ENCODE measurements around the gene PRMT1.
A peak's percentile ranks its signal among the peaks of the same experiment; 100 is the strongest.
"Not testable (repeated sequence)": the region's sequence is repeated elsewhere in the genome, so short reads cannot be mapped to it uniquely, and the experiment has no call there.

Gene PRMT1

DNA sequence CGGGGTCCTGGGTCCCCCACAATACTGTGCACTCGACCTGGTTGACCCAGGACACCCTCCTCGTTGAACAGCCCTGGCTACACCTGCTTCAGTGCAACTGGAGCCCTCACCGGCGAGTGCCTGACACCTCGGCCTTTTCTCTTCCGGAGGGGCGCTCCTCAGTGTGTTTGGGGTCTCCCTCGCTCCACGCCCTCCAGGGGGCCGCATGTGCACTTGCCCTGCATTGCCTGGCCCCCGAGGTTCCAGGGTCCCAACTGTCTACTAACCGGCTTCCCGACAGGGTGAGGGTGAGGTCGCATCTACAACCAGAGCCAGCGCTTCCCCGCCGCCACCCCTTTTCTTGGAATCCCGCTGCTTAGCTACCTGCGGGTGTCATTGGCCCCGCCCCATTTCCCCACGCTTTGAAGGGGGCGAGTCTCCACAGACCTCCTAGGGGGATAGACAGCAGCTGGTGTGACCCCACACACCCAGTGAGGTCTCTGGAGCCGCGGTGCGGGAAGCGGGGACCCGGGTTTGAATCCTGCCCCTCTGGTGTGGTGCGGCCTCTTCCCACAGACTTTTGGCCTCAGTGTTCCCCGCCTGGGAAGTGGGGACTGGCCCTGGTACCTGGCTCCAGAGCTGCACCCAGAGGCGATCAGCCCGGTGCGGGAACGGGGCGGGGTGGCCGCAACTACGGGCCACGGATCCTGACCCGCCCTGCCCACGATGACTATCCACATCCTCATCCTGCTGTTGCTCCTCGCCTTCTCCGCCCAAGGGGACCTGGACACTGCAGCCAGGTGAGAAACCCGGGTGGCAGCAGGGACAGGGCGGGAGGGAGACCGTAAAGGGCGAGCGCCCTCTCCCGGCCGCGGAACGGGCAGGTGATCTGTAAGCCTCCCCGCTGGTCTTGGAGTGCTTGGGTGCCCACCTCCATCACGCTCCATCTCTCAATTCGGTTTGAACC, 12.3 kb downstream of the PRMT1 start, which contains the start of gene ADM5:
Gene ADM5, plus strand, starts transcription at position 462 of the 946 bp plus-strand sequence. Its CDS starts 244 bp downstream, at position 706.
- DNase-seq: peak in 1 of 4 experiments; percentile 22

DNA sequence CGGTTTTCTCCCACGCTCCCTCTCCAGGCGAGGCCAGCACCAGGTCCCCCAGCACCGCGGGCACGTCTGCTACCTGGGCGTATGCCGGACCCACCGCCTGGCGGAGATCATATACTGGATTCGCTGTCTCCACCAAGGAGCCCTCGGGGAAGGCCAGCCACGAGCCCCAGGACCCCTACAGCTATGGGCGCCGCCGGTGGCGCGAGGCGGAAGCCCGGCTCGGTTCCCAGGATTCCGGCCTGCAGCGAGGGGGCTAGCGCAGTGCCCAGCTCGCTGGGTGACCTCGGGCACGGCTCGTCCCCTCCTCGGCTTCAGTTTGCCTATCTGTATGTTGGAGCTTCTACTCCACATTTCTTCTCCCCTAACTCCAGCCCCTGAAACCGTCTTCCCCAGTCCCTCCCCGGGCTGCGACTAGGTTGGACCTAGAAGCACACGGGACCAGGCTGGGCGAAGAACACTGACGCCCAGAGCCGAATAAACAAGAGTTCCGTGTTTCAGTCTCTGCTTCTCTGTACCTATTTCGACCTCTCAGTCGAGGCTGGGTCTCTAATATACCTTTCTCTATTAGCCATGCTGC, 13.1 kb downstream of the PRMT1 start:
- DNase-seq: no peak

DNA sequence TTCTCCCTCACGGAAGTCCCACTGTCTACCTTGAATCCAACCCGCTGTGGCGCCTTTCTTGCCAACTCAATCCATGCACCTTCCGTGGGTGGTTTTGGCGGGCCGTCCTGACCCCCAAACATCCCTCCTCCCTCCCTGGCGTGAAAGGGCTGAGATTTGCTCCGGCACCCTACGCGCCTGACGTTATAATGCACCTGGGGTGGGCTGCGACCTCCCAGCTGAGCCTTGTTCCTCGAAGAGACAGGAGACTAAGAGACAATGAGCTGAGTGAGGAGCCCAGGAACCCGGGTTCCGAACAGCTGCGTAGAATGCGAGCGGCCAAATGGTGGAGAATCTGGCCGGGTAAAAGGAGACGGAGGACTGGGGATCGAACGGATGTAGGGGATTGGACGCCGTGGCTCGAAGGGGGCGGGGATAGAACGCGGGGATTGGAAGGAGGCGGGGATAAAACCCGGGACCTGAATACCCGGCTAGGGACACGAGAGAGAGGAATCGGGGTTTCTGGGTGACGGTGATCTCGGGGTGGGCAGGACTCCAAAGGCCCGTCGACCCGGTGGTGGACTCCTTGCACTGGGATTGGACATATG, 13.7 kb downstream of the PRMT1 start, which contains the start of gene CPT1C:
Gene CPT1C, plus strand, starts transcription at position 461 of the 587 bp plus-strand sequence. CDS start 1,137 bp downstream, outside the sequence.
- DNase-seq: peak in 1 of 4 experiments; percentile 27

DNA sequence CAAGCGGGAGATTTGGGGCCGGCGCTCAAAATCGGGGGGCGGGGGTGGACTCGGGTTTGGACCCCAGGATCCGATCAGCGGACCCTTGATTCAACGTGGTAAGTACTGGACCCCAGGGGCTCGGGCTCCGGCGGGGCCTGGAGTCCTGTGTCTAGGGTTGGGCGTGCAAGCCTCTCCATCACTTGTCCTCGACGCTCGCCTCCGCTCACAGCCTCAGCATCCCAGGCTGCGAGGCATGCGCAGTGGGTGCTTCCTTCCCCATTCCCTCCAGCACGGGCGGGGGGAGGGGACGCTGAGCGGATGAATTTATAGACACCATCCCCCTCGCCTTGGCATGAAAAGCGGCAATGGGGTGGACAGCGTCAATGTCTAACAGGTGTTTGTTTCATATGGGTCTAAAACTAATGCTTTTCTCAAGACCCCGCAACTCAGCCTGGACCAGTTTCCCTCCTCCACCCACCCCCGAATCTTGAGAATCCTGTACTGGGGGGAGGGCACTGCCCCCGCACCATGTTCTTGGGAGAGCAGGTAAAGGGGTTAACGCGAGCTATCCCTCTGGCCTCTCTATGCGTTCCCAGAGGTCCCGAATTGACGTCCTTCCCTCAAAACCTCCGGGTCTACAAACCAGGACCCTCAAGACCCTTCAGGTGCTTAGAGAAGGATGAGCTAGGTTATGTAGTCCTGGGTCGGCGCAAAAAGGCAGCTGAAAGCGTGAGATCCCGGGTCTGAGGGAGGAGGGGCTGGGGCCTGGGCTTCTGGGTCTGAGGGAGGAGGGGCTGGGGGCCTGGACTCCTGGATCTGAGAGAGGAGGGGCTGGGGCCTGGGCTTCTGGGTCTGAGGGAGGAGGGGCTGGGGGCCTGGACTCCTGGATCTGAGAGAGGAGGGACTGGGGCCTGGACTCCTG, 14.4 kb downstream of the PRMT1 start:
- DNase-seq: no peak

DNA sequence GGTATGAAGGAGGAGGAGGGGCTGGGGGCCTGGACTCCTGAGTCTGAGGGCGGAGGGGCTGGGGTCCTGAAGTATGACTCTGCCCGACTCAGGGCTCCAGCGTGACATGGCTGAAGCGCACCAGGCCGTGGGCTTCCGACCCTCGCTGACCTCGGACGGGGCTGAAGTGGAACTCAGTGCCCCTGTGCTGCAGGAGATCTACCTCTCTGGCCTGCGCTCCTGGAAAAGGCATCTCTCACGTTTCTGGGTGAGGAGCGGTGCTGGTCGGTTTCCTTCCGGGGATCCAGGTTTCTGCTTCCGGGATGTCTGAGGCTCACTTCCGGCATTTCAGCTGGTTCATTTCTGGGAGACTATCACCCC, 15.1 kb downstream of the PRMT1 start:
- DNase-seq: no peak

DNA sequence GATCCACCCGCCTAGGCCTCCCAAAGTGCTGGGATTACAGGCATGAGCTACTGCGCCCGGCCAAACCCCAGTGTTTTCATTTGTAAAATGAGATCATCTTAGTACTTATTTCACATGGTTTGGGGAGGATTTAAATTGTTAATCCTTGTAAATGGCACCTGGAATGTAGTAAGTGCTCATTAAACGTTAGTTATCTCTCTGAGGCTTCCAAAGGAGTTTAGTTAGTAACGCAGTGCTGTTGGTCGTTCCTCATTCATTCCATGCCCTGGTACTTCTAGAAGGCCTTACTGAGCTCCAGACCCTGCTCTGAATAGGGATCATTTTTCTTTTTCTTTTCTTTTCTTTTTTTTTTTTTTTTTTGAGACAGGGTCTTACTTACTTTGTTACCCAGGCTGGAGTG, 19.0 kb downstream of the PRMT1 start:
- no peak for DNase-seq

DNA sequence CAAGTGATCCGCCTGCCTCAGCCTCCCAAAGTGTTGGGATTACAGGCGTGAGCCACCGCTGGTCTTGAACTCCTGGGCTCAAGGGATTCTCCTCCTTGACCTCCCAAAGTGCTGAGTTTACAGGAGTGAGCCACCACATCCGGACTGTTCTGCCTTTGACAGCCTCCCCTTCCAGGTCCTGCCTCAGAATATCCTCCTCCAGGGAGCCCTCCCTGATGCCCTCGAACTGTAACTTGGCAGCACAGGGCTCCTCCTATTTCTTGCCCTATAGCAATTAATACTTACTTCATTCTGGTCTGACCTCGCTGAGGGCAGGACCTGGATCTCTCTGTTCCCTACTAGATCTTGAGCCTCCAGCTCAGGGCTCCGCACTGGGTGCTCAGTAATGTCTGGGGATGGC, 19.8 kb downstream of the PRMT1 start:
- no peak for DNase-seq

DNA sequence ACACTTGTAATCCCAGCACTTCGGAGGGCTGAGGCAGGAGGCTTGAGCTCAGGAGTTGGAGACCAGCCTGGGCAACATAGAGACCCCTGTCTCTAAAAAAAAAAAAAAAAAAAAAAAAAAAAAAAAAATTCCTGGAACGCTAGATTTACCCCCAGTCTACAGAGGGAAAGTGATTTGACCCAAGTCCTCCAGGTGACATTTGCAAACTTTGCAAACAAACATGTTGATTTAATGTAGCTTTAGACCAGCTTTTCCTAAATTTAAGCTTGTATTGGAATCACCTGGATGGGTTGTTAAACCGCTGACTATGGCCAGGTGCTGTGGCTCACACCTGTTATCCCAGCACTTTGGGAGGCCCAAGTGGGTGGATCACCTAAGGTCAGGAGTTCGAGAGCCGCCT, 22.3 kb downstream of the PRMT1 start:
- DNase-seq: no peak

DNA sequence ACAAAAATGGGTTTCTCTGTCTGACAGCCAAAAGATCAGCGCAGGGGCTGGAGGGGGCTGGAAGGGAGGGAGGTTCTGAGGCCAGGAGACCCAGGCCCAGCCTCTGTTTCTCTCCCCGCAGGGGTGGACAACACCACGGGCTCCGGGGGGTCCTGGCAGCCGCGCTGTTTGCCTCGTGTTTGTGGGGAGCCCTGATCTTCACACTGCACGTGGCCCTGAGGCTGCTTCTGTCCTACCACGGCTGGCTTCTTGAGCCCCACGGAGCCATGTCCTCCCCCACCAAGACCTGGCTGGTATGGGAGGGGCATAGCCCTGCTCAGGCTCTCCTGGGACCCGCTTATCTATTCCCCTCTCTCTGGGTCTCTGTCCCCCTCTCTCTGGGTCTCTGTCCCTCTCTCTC, 23.5 kb downstream of the PRMT1 start:
- DNase-seq: no peak

DNA sequence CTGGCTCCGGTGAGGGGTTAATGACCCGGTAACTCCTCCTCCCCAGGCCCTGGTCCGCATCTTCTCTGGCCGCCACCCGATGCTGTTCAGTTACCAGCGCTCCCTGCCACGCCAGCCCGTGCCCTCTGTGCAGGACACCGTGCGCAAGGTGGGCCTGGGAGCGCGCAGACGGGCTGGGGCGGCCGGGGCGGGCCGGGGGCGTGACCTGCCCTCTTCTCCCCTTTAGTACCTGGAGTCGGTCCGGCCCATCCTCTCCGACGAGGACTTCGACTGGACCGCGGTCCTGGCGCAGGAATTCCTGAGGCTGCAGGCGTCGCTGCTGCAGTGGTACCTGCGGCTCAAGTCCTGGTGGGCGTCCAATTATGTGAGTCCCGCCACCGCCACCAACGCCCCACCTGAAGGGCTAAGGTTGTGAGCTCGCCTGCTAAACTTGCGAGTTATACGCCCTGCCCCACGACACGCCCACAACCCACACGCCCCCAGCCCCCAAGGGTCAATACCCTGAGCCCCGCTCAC, 24.3 kb downstream of the PRMT1 start:
- no peak for DNase-seq

DNA sequence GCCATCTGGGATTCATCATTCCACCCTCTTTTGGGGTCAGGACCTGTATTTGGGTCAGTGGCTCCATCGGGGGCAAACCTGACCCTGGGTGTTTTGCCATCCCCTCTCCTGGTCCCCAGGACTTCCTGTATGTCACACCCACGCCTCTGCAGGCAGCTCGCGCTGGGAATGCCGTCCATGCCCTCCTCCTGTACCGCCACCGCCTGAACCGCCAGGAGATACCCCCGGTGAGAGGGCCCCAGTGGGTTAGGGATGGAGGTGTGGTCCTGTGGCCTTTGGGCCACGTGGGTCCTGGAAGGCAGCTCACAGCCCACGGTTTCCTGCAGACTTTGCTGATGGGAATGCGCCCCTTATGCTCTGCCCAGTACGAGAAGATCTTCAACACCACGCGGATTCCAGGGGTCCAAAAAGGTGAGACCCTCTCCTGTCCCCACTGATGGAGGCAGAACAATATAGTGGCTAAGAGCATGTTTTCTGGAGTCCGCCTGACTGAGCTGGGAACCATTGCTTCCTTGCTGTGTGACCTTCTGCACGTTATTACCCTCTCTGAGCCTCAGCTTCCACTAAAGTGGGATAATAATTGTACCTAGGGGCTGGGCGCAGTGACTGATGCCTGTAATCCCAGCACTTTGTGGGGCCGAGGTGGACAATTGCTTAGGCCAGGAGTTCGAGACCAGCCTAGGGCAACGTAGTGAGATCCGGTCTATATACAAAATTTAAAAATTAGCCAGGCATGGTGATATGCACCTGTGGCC, 28.0 kb downstream of the PRMT1 start:
- DNase-seq: no peak

DNA sequence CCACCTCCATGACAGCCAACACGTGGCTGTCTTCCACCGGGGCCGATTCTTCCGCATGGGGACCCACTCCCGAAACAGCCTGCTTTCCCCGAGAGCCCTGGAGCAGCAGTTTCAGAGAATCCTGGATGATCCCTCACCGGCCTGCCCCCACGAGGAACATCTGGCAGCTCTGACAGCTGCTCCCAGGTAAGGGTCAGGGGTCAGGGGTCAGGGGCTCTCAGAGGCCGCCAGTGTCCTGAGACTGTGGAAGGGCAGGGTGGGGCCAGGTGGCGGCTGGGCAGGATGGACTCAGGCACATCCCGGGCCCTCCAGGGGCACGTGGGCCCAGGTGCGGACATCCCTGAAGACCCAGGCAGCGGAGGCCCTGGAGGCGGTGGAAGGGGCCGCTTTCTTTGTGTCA, 28.8 kb downstream of the PRMT1 start:
- no peak for DNase-seq

DNA sequence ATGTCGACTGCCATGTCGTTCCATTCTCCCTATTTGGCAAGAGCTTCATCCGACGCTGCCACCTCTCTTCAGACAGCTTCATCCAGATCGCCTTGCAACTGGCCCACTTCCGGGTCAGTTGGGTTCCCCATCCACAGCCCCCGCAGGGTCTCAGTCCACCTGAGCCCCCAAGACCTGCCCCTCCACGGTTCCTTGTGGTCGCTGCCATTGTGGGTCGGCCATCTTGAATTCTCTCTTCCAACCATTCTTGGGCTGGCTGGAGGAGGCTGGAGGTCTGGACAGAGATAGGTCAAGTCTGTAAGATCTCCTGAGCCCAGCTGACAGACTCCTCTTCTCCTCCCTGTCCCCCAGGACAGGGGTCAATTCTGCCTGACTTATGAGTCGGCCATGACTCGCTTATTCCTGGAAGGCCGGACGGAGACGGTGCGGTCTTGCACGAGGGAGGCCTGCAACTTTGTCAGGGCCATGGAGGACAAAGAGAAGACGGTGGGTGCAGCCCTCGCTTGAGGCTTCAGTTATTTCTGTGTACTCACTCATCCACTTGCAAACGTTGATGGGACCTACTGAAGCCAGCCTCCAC, 33.4 kb downstream of the PRMT1 start:
- no peak for DNase-seq

DNA sequence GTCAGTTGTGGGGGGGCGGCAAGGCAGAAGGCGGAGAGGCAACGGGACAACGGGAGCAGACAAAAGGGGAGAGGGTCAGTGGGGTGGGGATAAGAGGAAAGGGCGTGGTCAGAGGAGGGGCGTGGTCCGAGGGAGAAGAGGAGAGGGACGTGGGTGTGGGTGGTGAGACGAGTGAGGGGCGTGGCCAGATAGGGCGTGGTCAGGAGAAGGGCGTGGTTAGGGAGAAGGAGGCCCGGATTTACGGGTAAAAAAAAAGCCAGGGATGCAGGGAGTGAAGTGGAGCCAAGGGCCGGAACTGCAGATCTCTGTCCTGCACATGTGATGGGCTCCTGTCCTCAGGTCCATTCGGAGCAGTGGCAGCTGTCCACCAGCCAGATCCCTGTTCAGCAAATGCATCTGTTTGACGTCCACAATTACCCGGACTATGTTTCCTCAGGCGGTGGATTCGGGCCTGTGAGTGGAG, 35.4 kb downstream of the PRMT1 start:
- no peak for DNase-seq

DNA sequence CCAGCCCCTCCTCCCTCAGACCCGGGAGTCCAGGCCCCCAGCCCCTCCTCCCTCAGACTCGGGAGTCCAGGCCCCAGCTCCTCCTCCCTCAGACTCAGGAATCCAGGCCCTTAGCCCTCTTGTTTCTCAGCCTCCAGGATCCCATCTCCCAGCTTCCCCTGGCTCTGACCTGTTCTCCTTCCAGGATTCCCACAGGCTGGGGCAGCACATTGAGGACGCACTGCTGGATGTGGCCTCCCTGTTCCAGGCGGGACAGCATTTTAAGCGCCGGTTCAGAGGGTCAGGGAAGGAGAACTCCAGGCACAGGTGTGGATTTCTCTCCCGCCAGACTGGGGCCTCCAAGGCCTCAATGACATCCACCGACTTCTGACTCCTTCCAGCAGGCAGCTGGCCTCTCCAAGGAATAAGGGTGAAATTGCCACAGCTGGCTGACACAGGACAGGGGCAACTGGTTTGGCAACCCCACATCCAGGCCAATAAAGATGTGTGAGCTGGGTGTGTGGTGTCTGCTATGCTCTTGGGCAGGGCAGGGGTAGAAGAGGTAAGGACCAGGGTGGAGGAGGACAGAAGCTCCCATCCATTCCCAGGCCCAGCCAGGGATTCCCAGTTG, 36.3 kb downstream of the PRMT1 start:
- no peak for DNase-seq

DNA sequence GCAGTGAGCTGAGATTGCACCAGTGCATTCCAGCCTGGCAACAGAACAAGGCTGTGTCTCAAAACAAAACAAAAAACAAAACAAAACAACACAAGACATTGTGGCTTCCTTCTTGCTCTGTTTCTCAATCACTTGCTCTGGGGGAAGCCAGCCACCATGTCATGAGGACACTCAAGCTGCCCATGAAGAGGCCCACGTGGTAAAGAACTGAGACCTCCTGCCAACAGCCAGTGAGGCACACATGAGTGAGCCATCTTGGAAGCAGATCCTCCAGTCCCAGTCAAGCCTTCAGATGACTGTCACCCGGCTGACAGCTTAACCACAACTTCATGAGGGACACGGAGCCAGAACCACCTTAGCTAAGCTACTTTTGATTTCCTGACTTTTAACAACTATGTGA, 39.1 kb downstream of the PRMT1 start:
- no peak for DNase-seq

DNA sequence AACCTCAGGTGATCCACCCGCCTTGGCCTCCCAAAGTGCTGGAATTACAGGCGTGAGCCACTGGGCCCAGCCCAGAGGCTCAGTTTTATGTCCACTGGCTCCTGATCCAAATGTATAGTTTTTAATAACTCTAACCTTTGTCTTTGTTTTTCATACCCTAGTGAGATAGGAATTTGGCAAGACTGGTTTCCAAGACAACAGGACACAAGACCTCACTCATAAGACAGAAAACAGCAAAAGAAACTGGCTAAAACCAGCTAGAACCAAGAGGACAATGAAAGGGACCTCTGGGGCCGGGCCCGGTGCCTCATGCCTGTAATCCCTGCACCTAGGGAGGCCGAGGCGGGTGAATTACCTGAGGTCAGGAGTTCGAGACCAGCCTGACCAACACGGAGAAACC, 41.4 kb downstream of the PRMT1 start:
- DNase-seq: no peak

DNA sequence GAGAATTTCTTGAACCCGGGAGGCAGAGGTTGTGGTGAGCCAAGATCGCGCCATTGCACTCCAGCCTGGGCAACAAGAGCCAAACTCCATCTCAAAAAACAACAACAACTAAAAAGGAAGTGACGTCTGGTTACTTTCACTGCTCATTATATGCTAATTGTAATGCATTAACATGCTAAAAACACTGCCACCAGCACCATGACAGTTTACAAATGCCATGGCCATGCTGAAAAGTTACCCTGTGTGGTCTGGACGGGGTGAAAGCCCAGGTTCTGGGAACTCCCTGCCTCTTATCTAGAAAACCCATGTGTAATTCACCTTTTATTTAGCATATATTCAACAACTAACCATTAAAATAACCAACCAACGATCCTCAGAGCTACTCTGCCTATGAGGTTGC, 41.9 kb downstream of the PRMT1 start:
- no peak for DNase-seq

DNA sequence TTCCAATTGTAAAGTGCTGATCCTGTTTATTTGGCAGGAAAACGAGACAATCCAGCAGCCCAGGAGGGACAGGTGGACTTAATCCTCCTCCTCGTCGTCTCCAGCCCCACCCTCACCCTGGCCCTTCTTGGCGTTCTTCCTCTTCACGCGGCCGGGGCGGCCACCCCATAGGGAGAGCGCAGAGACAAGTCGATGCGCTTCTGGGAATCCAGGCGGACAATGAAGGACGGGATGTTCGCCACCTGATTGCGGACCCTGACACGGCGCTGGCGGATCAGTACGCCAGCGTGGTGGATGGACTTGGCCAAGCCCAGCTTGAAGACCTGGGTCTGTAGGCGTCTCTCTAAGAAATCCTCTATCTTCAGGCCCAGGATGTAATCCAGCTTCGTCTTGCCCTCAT, 42.3 kb downstream of the PRMT1 start:
- DNase-seq: not testable (repeated sequence)

DNA sequence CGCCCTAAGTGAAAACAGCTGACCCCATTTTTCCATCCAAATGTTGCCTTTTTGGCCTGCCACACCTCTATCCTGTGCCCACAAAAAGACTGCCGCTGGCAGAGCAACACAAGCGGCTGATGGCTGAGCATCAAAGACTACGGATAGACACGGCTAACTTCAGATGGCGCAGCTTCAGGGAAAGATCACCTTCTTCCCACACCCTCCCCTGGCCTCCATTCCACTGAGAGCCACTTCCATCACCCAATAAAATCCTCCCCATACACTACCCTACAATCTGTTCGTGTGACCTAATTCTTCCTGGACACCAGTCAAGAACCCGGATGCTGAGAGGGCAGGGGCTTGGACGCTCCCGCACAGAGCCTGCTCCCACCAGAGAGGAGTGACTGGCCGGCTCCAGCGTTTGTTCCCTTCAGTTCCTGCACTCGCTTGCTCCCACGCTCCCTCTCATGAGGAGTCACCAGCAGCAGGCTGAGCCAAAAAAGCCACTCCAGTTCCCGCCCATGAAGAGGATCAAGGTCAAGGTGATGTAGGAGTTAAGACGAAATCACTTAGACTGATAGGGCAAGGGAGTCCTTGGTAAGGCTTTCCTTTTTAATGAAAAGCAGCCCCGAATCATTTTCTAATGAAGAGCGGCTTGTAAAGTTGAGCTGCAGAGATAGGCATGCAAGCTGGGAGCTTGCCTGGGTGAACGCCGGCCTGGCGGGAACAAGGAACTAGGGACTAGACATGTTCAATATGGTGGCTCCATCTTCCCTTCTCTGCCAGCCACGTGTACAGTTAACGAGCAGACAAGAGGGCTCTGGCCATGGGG, 50.4 kb downstream of the PRMT1 start:
- no peak for DNase-seq

Measured in activated CD4-positive, CD25-positive, alpha-beta regulatory T cell (primary cell).